NCI-H1105 (cell line): ENCODE data around the gene NDUFA11.

Source experiments
- DNase-seq: peaks from one replicate; lab custom pipeline; 2025; lab: John Stamatoyannopoulos, UW

NDUFA11 gene

GRCh38 chr19:5903624-5904351 is at the start of gene NDUFA11:
Gene NDUFA11, minus strand, starts transcription at chr19:5903790. Its CDS starts 82 bp downstream, at chr19:5903708.
- DNase-seq = peak; percentile 92

GRCh38 chr19:5953030-5953589 is 49.5 kb upstream of the NDUFA11 start:
- no peak for DNase-seq

- no peak for DNase-seq
Observed at GRCh38 chr19:5952193-5953029, 48.8 kb upstream of the NDUFA11 start.

- no peak for DNase-seq
Observed at GRCh38 chr19:5951338-5951861, 47.8 kb upstream of the NDUFA11 start.

- DNase-seq = no peak
Observed at GRCh38 chr19:5950741-5951140, 47.2 kb upstream of the NDUFA11 start.

- DNase-seq = peak; percentile 62
Observed at GRCh38 chr19:5949792-5950305, 46.3 kb upstream of the NDUFA11 start.

- DNase-seq = no peak
Observed at GRCh38 chr19:5948752-5949564, 45.4 kb upstream of the NDUFA11 start.

- no peak for DNase-seq
Observed at GRCh38 chr19:5947435-5947834, 43.8 kb upstream of the NDUFA11 start.

GRCh38 chr19:5943623-5944022 is 40.0 kb upstream of the NDUFA11 start:
- no peak for DNase-seq

GRCh38 chr19:5943045-5943444 is 39.5 kb upstream of the NDUFA11 start:
- DNase-seq = no peak

GRCh38 chr19:5941673-5942072 is 38.1 kb upstream of the NDUFA11 start:
- DNase-seq = no peak

GRCh38 chr19:5940260-5941208 is 36.9 kb upstream of the NDUFA11 start:
- DNase-seq = no peak

GRCh38 chr19:5937550-5937949 is 34.0 kb upstream of the NDUFA11 start:
- DNase-seq = no peak

- DNase-seq = no peak
Observed at GRCh38 chr19:5936292-5936592, 32.7 kb upstream of the NDUFA11 start.

GRCh38 chr19:5935473-5936291 is 32.1 kb upstream of the NDUFA11 start:
- DNase-seq = no peak

GRCh38 chr19:5934774-5935472 is 31.3 kb upstream of the NDUFA11 start:
- DNase-seq = no peak

GRCh38 chr19:5934069-5934401 is 30.4 kb upstream of the NDUFA11 start:
- DNase-seq = no peak

GRCh38 chr19:5933391-5934068 is 29.9 kb upstream of the NDUFA11 start:
- no peak for DNase-seq
